Measurements from ENCODE around the gene STK32C.

STK32C gene

GRCh38 chr10:132209978-132210530, 97.7 kb downstream of the STK32C start:
- no peak for DNase-seq (ENCODE audit: low read depth)

GRCh38 chr10:132209130-132209529, 98.6 kb downstream of the STK32C start:
- peak; percentile 33 for DNase-seq (ENCODE audit: low read depth)

GRCh38 chr10:132208462-132209050, 99.2 kb downstream of the STK32C start:
- DNase-seq (ENCODE audit: low read depth) = no peak

GRCh38 chr10:132207536-132208461, 100.0 kb downstream of the STK32C start:
- no peak for DNase-seq (ENCODE audit: low read depth)

- no peak for DNase-seq (ENCODE audit: low read depth)
Measured at GRCh38 chr10:132206806-132207535, 100.8 kb downstream of the STK32C start.

GRCh38 chr10:132206377-132206745, 101.4 kb downstream of the STK32C start:
- no peak for DNase-seq (ENCODE audit: low read depth)

- no peak for DNase-seq (ENCODE audit: low read depth)
Measured at GRCh38 chr10:132205650-132206376, 101.9 kb downstream of the STK32C start.

- DNase-seq (ENCODE audit: low read depth) = no peak
Measured at GRCh38 chr10:132204781-132205473, 102.8 kb downstream of the STK32C start.

- DNase-seq (ENCODE audit: low read depth) = no peak
Measured at GRCh38 chr10:132204078-132204780, 103.5 kb downstream of the STK32C start.

- no peak for DNase-seq (ENCODE audit: low read depth)
Measured at GRCh38 chr10:132203256-132204077, 104.3 kb downstream of the STK32C start.

- DNase-seq (ENCODE audit: low read depth) = no peak
Measured at GRCh38 chr10:132202070-132202970, 105.4 kb downstream of the STK32C start.

- DNase-seq (ENCODE audit: low read depth) = no peak
Measured at GRCh38 chr10:132201111-132201969, 106.4 kb downstream of the STK32C start.

GRCh38 chr10:132200344-132201110, 107.2 kb downstream of the STK32C start:
- DNase-seq (ENCODE audit: low read depth) = no peak

GRCh38 chr10:132199854-132200311, 107.9 kb downstream of the STK32C start:
- DNase-seq (ENCODE audit: low read depth) = no peak

- DNase-seq (ENCODE audit: low read depth) = no peak
Measured at GRCh38 chr10:132199268-132199853, 108.4 kb downstream of the STK32C start.

Measured in EH (cell line).